B cell (primary cell): Measurements from ENCODE around the gene CDHR1. TPM values are rescaled to one million over a fixed set of nuclear protein-coding genes. Genes with fewer than 3 reads are reported as not detected.

Experiments used
- ATAC-seq: fragments of 200-7000 bp; cut with Tn5 transposase; one replicate; pipeline ENCODE4 v1.10.0; 2021; ENCODE audit warnings: low read depth, mild to moderate bottlenecking, moderate number of reproducible peaks, moderate library complexity
- CTCF ChIA-PET: fragments of 350-600 bp; sonication (Branson Sonifier 250); formaldehyde crosslinking; loops from one replicate; lab custom pipeline; 2021; ENCODE audit warnings: antibody characterized with exemption, inconsistent platforms; lab: Charles Lee
- POLR2A ChIA-PET: fragments of 350-600 bp; sonication (Branson Sonifier 250); formaldehyde crosslinking; loops from one replicate; lab custom pipeline; 2021; ENCODE audit warnings: antibody characterized with exemption; lab: Charles Lee
- DNase-seq: peaks from one replicate; pipeline ENCODE4 v3.0.0; 2013
- H2AFZ ChIP-seq: 2 replicates; pipeline ENCODE4 v1.6.1; 2012; ENCODE audit warnings: mild to moderate bottlenecking, low read depth, low read length; ENCODE audit not compliant: insufficient read depth, poor library complexity, severe bottlenecking
- H3K27ac ChIP-seq, 2 donors: 1 replicate in 1 of 2; 2 replicates in 1 of 2; pipeline ENCODE4 v1.5.1; 2012 to 2013; ENCODE audit warnings: low read length in 2 of 2, mild to moderate bottlenecking in 2 of 2, moderate library complexity in 1 of 2
- H3K27me3 ChIP-seq, 4 experiments: fragments of 200-600 bp in 1 of 4; sonication (generic) in 1 of 4; replicated peaks in 1 of 4; 1 replicate in 2 of 4; 2 replicates in 2 of 4; pipeline versions ENCODE4 v1.6.1 to v1.7.0; 2013 to 2016; ENCODE audit warnings: low read length in 3 of 4, mild to moderate bottlenecking in 2 of 4, mixed read lengths in 1 of 4, moderate library complexity in 1 of 4; ENCODE audit not compliant: insufficient read depth in 4 of 4, control insufficient read depth in 3 of 4; ENCODE audit errors: control extremely low read depth in 1 of 4
- H3K36me3 ChIP-seq, 2 experiments: replicated peaks in 1 of 2; 1 replicate in 1 of 2; 2 replicates in 1 of 2; pipeline versions ENCODE4 v1.6.1 to v1.7.1; 2013; ENCODE audit warnings: low read length in 1 of 2; ENCODE audit not compliant: insufficient read depth in 2 of 2, control insufficient read depth in 1 of 2; ENCODE audit errors: control extremely low read depth in 1 of 2, extremely low read depth in 1 of 2
- H3K4me1 ChIP-seq, 2 donors: fragments of 200-600 bp in 1 of 2; sonication (generic) in 1 of 2; 1 replicate in 1 of 2; 2 replicates in 1 of 2; pipeline versions ENCODE4 v1.5.1 to v1.6.1; 2013 to 2017; ENCODE audit warnings: low read length in 2 of 2; ENCODE audit not compliant: control insufficient read depth in 2 of 2, insufficient read depth in 2 of 2
- H3K4me2 ChIP-seq: replicated peaks from 2 replicates; pipeline ENCODE3; 2012; ENCODE audit warnings: mild to moderate bottlenecking, low read depth, low read length; ENCODE audit not compliant: poor library complexity, severe bottlenecking
- H3K4me3 ChIP-seq, 5 experiments: fragments of 200-600 bp in 1 of 5; sonication (generic) in 1 of 5; 1 replicate in 3 of 5; 2 replicates in 2 of 5; pipeline versions ENCODE4 v1.5.1 to v1.7.0; 2011 to 2016; ENCODE audit warnings: low read length in 4 of 5, mild to moderate bottlenecking in 4 of 5, low read depth in 2 of 5, control low read depth in 1 of 5, moderate library complexity in 1 of 5; ENCODE audit not compliant: insufficient read depth in 1 of 5; ENCODE audit errors: control extremely low read depth in 1 of 5, extremely low read depth in 1 of 5
- H3K79me2 ChIP-seq: fragments of 200-600 bp; sonication (generic); one replicate; pipeline ENCODE4 v1.6.0; 2016; ENCODE audit warnings: low read length; ENCODE audit not compliant: control insufficient read depth, insufficient read depth
- H3K9ac ChIP-seq: fragments of 200-600 bp; sonication (generic); 2 replicates; pipeline ENCODE4 v1.6.1; 2017; ENCODE audit warnings: mild to moderate bottlenecking, low read length, moderate library complexity
- H3K9me3 ChIP-seq, 3 donors: one replicate each; pipeline versions ENCODE4 v1.6.1 to v1.7.1; 2013; ENCODE audit warnings: low read length in 2 of 3; ENCODE audit not compliant: control insufficient read depth in 2 of 3, insufficient read depth in 1 of 3; ENCODE audit errors: control extremely low read depth in 1 of 3
- H4K20me1 ChIP-seq: 2 replicates; pipeline ENCODE4 v1.6.0; 2012; ENCODE audit warnings: mild to moderate bottlenecking, low read length; ENCODE audit not compliant: insufficient read depth, control insufficient read depth, poor library complexity, severe bottlenecking
- H3K27ac Mint-ChIP-seq: one replicate; pipeline ENCODE4 v1.8.0; 2021; ENCODE audit warnings: mixed read lengths
- H3K27me3 Mint-ChIP-seq: one replicate; pipeline ENCODE4 v1.8.0; 2021; ENCODE audit warnings: mixed read lengths
- H3K4me1 Mint-ChIP-seq: one replicate; pipeline ENCODE4 v1.8.0; 2021; ENCODE audit warnings: mixed read lengths
- H3K4me3 Mint-ChIP-seq: one replicate; pipeline ENCODE4 v1.8.0; 2021; ENCODE audit warnings: mixed read lengths
- H3K9me3 Mint-ChIP-seq: one replicate; pipeline ENCODE4 v1.8.0; 2022; ENCODE audit warnings: mixed read lengths; ENCODE audit not compliant: insufficient read depth
- EZH2 ChIP-seq: IDR thresholded peaks from 2 replicates; pipeline ENCODE4 v1.6.1; 2012; ENCODE audit warnings: borderline replicate concordance, low read depth, mild to moderate bottlenecking, moderate library complexity, low read length; ENCODE audit not compliant: insufficient read depth, poor library complexity, severe bottlenecking
- WGBS: methylation state at CpG from one replicate; pipeline ENCODE4 v1.1.5; 2013; ENCODE audit warnings: missing lambda C conversion rate; ENCODE audit not compliant: insufficient coverage; 5-methylcytosine and 5-hydroxymethylcytosine counted together
- intact Hi-C: fragments of 100-400 bp; cut with micrococcal nuclease; formaldehyde crosslinking; loops from one replicate; pipeline ENCODE4 v1.10.0; 2022
- polyA plus RNA-seq: library from polyadenylated mRNA; depleted of rRNA; stranded (reverse); fragments of >200 nt; gene quantifications from 2 replicates; pipeline ENCODE4 v1.2.3, GENCODE V29; 2012
- total RNA-seq, 2 donors: library from RNA; stranded (reverse); fragments of 120-200 nt in 1 of 2; gene quantifications; 1 replicate in 1 of 2; 2 replicates in 1 of 2; pipeline versions ENCODE4 v1.2.3 to v1.2.4, GENCODE V29; 2013 to 2022
- TF ChIP-seq, protein P1 (sequence below): fragments of 200-600 bp; IDR thresholded peaks from one replicate; pipeline ENCODE4 v1.8.0; 2022; ENCODE audit warnings: antibody characterized with exemption, mild to moderate bottlenecking

Gene CDHR1
- total and polyA plus RNA-seq, 2 donors (not counting 1 experiment from before 2014, with no cell fraction given) = 0.31 to 1.7 TPM

- Histone ChIP-seq H3K36me3 (no peaks in the 10 kb centered on the region), H3K27ac (no peak overlapping the region), H4K20me1 (no peaks in the 10 kb centered on the region), H3K9me3 (no peaks in the 10 kb centered on the region), H3K9ac (no peak overlapping the region), H3K4me1 (no peaks in the 10 kb centered on the region), H3K4me2 (no peak overlapping the region), H2AFZ (no peak overlapping the region), H3K27me3 (peaks cover 0 to 4% (median 2%) of the 10 kb centered on the region in 4 experiments), H3K79me2 (no peaks in the 10 kb centered on the region), H3K4me3 (no peak overlapping the region)
- ATAC-seq = no peak
- intact Hi-C loops = loop anchor here (1.0 kb wide), 1 partner anchor 58 kb away; no protein-coding TSS in a partner anchor
- Mint-ChIP-seq H3K4me3 (no peak overlapping the region), H3K27ac (no peak overlapping the region), H3K27me3 (peaks cover 33% of the 10 kb centered on the region), H3K9me3 (no peaks in the 10 kb centered on the region), H3K4me1 (no peaks in the 10 kb centered on the region)
- ChIA-PET POLR2A (no interaction called here), CTCF (interaction anchor here (1.2 to 5.6 kb wide), 5 partner anchors 9 to 64 kb away, joined by 4 to 72 read pairs (median 4); no protein-coding TSS in a partner anchor)
- TF ChIP-seq, protein P1, sequence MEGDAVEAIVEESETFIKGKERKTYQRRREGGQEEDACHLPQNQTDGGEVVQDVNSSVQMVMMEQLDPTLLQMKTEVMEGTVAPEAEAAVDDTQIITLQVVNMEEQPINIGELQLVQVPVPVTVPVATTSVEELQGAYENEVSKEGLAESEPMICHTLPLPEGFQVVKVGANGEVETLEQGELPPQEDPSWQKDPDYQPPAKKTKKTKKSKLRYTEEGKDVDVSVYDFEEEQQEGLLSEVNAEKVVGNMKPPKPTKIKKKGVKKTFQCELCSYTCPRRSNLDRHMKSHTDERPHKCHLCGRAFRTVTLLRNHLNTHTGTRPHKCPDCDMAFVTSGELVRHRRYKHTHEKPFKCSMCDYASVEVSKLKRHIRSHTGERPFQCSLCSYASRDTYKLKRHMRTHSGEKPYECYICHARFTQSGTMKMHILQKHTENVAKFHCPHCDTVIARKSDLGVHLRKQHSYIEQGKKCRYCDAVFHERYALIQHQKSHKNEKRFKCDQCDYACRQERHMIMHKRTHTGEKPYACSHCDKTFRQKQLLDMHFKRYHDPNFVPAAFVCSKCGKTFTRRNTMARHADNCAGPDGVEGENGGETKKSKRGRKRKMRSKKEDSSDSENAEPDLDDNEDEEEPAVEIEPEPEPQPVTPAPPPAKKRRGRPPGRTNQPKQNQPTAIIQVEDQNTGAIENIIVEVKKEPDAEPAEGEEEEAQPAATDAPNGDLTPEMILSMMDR = peak; percentile 53
- no peak for TF ChIP-seq EZH2
- 70% methylated on average over 2 of the region's 6 CpGs for WGBS
- no peak for DNase-seq
Observed at GRCh38 chr10:84205853-84206525, 11.7 kb downstream of the CDHR1 start.

- Histone ChIP-seq H3K79me2 (no peaks in the 10 kb centered on the region), H3K27ac (no peak overlapping the region), H3K36me3 (no peaks in the 10 kb centered on the region), H3K9ac (no peak overlapping the region), H3K4me3 (no peak overlapping the region), H4K20me1 (no peaks in the 10 kb centered on the region), H3K27me3 (peaks cover 0 to 4% (median 2%) of the 10 kb centered on the region in 4 experiments), H3K4me1 (no peaks in the 10 kb centered on the region), H3K9me3 (no peaks in the 10 kb centered on the region), H3K4me2 (no peak overlapping the region), H2AFZ (no peak overlapping the region)
- Mint-ChIP-seq H3K27ac (no peak overlapping the region), H3K4me1 (no peaks in the 10 kb centered on the region), H3K4me3 (no peak overlapping the region), H3K27me3 (peaks cover 33% of the 10 kb centered on the region), H3K9me3 (no peaks in the 10 kb centered on the region)
- ChIA-PET CTCF (interaction anchor here (0.8 to 5.6 kb wide), 5 partner anchors 9 to 60 kb away, joined by 3 to 72 read pairs (median 3); no protein-coding TSS in a partner anchor), POLR2A (no interaction called here)
- DNase-seq = no peak
- TF ChIP-seq, protein P1 = no peak
- no peak for TF ChIP-seq EZH2
- ATAC-seq = no peak
- 91% methylated on average over 9 of the region's 10 CpGs for WGBS
- intact Hi-C loops = no loop called here
Observed at GRCh38 chr10:84208023-84208422, 13.7 kb downstream of the CDHR1 start.
